Activated CD4-positive, alpha-beta T cell treated with anti-CD3 and anti-CD28 coated beads for 1 hour (primary cell): ENCODE measurements around the gene HS6ST1.
"Not testable (repeated sequence)": the region's sequence is repeated elsewhere in the genome, so short reads cannot be mapped to it uniquely, and the experiment has no call there.

Experiments used
- DNase-seq: peaks from one replicate; pipeline ENCODE4 v3.0.0-alpha.2; 2020

The HS6ST1 gene

GRCh38 chr2:128321784-128322714 is 3.4 kb upstream of the HS6ST1 start:
- peak; percentile 73 for DNase-seq

GRCh38 chr2:128320906-128321771 is 2.5 kb upstream of the HS6ST1 start:
- DNase-seq = no peak

GRCh38 chr2:128320192-128320905 is 1.7 kb upstream of the HS6ST1 start:
- DNase-seq = no peak

- DNase-seq = no peak
Observed at GRCh38 chr2:128319631-128320191, 1.0 kb upstream of the HS6ST1 start.

GRCh38 chr2:128318245-128318644 is 423 bp downstream of the HS6ST1 start:
- DNase-seq = not testable (repeated sequence)

- DNase-seq = not testable (repeated sequence)
Observed at GRCh38 chr2:128317899-128318225, 806 bp downstream of the HS6ST1 start.

- peak; percentile 8 for DNase-seq
Observed at GRCh38 chr2:128317181-128317898, 1.3 kb downstream of the HS6ST1 start.

GRCh38 chr2:128316777-128317180 is 1.9 kb downstream of the HS6ST1 start:
- no peak for DNase-seq

- DNase-seq = peak; percentile 7
Observed at GRCh38 chr2:128315829-128316776, 2.6 kb downstream of the HS6ST1 start.

GRCh38 chr2:128315122-128315828 is 3.4 kb downstream of the HS6ST1 start:
- DNase-seq = peak; percentile 7

GRCh38 chr2:128314348-128315121 is 4.1 kb downstream of the HS6ST1 start:
- peak; percentile 5 for DNase-seq

GRCh38 chr2:128313931-128314347 is 4.7 kb downstream of the HS6ST1 start:
- peak; percentile 3 for DNase-seq

- peak; percentile 6 for DNase-seq
Observed at GRCh38 chr2:128313091-128313836, 5.4 kb downstream of the HS6ST1 start.

GRCh38 chr2:128312411-128312810 is 6.3 kb downstream of the HS6ST1 start:
- DNase-seq = peak; percentile 4

- peak; percentile 7 for DNase-seq
Observed at GRCh38 chr2:128311755-128312341, 6.8 kb downstream of the HS6ST1 start.

- no peak for DNase-seq
Observed at GRCh38 chr2:128311216-128311754, 7.4 kb downstream of the HS6ST1 start.

- no peak for DNase-seq
Observed at GRCh38 chr2:128310761-128311160, 7.9 kb downstream of the HS6ST1 start.
